Measurements from ENCODE around the gene SLC39A13. TPM values are rescaled to one million over a fixed set of nuclear protein-coding genes. Genes with fewer than 3 reads are reported as not detected.
A peak's percentile ranks its signal among the peaks of the same experiment; 100 is the strongest.

SLC39A13 gene
- polyA plus RNA-seq, 3 donors: 4.8 to 27.4 (median 5.9) TPM

- H3K9me3 Mint-ChIP-seq: peaks cover 0 to 3% (median 0%) of the 10 kb centered on the region in 7 donors
- Histone ChIP-seq H3K4me2 (replicated peaks; ENCODE audit: extremely low read depth, low read length, poor library complexity, severe bottlenecking) (no peak overlapping the region), H3K79me2 (ENCODE audit: insufficient read depth, low read length) (peaks cover 22% of the 10 kb centered on the region), H3K4me3 (replicated peaks in 1 of 3; ENCODE audit: low read depth in 2 of 3, low read length in 3 of 3) (no peak overlapping the region), H3K27me3 (ENCODE audit: control insufficient read depth in 2 of 2, insufficient read depth in 2 of 2, low read length in 2 of 2) (no peaks in the 10 kb centered on the region), H3K9ac (ENCODE audit: insufficient read depth, low read length, poor library complexity, severe bottlenecking) (no peak overlapping the region), H3K27ac (ENCODE audit: low read depth in 1 of 2, low read length in 2 of 2) (no peak overlapping the region), H2AFZ (ENCODE audit: insufficient read depth, low read depth, low read length, poor library complexity, severe bottlenecking) (no peak overlapping the region), H3K4me1 (ENCODE audit: control insufficient read depth in 1 of 2, insufficient read depth in 2 of 2, low read length in 2 of 2) (peaks cover 16 to 26% of the 10 kb centered on the region in 2 donors), H4K20me1 (ENCODE audit: insufficient read depth, low read length) (peaks cover 8% of the 10 kb centered on the region), H3K9me3 (replicated peaks in 1 of 2; ENCODE audit: control insufficient read depth in 1 of 2, insufficient read depth in 1 of 2, low read length in 2 of 2) (no peaks in the 10 kb centered on the region), H3K36me3 (replicated peaks in 1 of 2; ENCODE audit: control insufficient read depth in 1 of 2, insufficient read depth in 2 of 2, low read length in 2 of 2) (peaks cover 16 to 28% of the 10 kb centered on the region in 2 donors)
- intact Hi-C loops (cut with micrococcal nuclease): loop anchor here in 1 of 2 donors (5.0 kb wide), 1 partner anchor 80 kb away; no protein-coding TSS in a partner anchor
- no peak overlapping the region for H3K4me3 Mint-ChIP-seq
- 74% methylated on average over 10 of the region's 12 CpGs for WGBS (ENCODE audit: insufficient coverage)
- no peaks in the 10 kb centered on the region for H3K27me3 Mint-ChIP-seq (ENCODE audit: low read depth in 3 of 3)
- peak; percentile 57 to 71 (median 64) for DNase-seq
- TF ChIP-seq CTCF (IDR thresholded peaks at IDR 0.05): peak; percentile 95
- H3K36me3 Mint-ChIP-seq: peaks cover 19 to 30% of the 10 kb centered on the region in 2 donors
- no peak overlapping the region for H3K27ac Mint-ChIP-seq
- peaks cover 16% of the 10 kb centered on the region for H3K4me1 Mint-ChIP-seq
Measured at GRCh38 chr11:47411884-47412746, 3.7 kb downstream of the SLC39A13 start.

GRCh38 chr11:47413351-47413750, 5.0 kb downstream of the SLC39A13 start:
- Histone ChIP-seq H3K79me2 (ENCODE audit: insufficient read depth, low read length) (peaks cover 16% of the 10 kb centered on the region), H3K27me3 (ENCODE audit: control insufficient read depth in 2 of 2, insufficient read depth in 2 of 2, low read length in 2 of 2) (no peaks in the 10 kb centered on the region), H3K9ac (ENCODE audit: insufficient read depth, low read length, poor library complexity, severe bottlenecking) (no peak overlapping the region), H3K27ac (ENCODE audit: low read depth in 1 of 2, low read length in 2 of 2) (no peak overlapping the region), H3K4me1 (ENCODE audit: control insufficient read depth in 1 of 2, insufficient read depth in 2 of 2, low read length in 2 of 2) (peaks cover 8 to 19% of the 10 kb centered on the region in 2 donors), H3K4me2 (replicated peaks; ENCODE audit: extremely low read depth, low read length, poor library complexity, severe bottlenecking) (no peak overlapping the region), H3K4me3 (replicated peaks in 1 of 3; ENCODE audit: low read depth in 2 of 3, low read length in 3 of 3) (no peak overlapping the region), H3K9me3 (replicated peaks in 1 of 2; ENCODE audit: control insufficient read depth in 1 of 2, insufficient read depth in 1 of 2, low read length in 2 of 2) (no peaks in the 10 kb centered on the region), H3K36me3 (replicated peaks in 1 of 2; ENCODE audit: control insufficient read depth in 1 of 2, insufficient read depth in 2 of 2, low read length in 2 of 2) (peaks cover 24 to 38% of the 10 kb centered on the region in 2 donors), H2AFZ (ENCODE audit: insufficient read depth, low read depth, low read length, poor library complexity, severe bottlenecking) (no peak overlapping the region), H4K20me1 (ENCODE audit: insufficient read depth, low read length) (peaks cover 8% of the 10 kb centered on the region)
- peaks cover 16% of the 10 kb centered on the region for H3K4me1 Mint-ChIP-seq
- H3K4me3 Mint-ChIP-seq: no peak overlapping the region
- intact Hi-C loops (cut with micrococcal nuclease): loop anchor here in 1 of 2 donors (5.0 kb wide), 1 partner anchor 81 kb away; no protein-coding TSS in a partner anchor
- no peak for TF ChIP-seq CTCF (IDR thresholded peaks at IDR 0.05)
- DNase-seq: no peak
- H3K36me3 Mint-ChIP-seq: peaks cover 27 to 39% of the 10 kb centered on the region in 2 donors
- H3K27me3 Mint-ChIP-seq (ENCODE audit: low read depth in 3 of 3): peaks cover 0 to 2% (median 0%) of the 10 kb centered on the region in 3 donors
- peak overlapping the region in 1 of 7 donors; percentile 76 for H3K27ac Mint-ChIP-seq
- WGBS (ENCODE audit: insufficient coverage): 100% methylated on average over 7 of the region's 13 CpGs
- peaks cover 0 to 5% (median 0%) of the 10 kb centered on the region in 7 donors for H3K9me3 Mint-ChIP-seq
